K562 (cell line): ENCODE data around the gene RHBDD1. TPM values are rescaled to one million over a fixed set of nuclear protein-coding genes. Genes with fewer than 3 reads are reported as not detected.

Source experiments
- ATAC-seq: fragments of 200-7000 bp; cut with Tn5 transposase; 3 replicates; pipeline ENCODE4 v1.9.1; 2020; ENCODE audit warnings: moderate library complexity
- BruUV-seq: library from RNA; stranded (reverse); fragments of 400-500 nt; replicated peaks from 2 replicates; lab custom pipeline; 2021; lab: Mats Ljungman, UMichigan
- CTCF ChIA-PET: fragments of 300-600 bp; formaldehyde crosslinking; extraction: SDS; loops from one replicate; lab custom pipeline; 2021; ENCODE audit warnings: low intra/inter-chr PET ratio; lab: Yijun Ruan, JAX
- POLR2A ChIA-PET: fragments of 300-600, 350-650 bp; sonication (Branson Sonifier 250); formaldehyde crosslinking; extraction: SDS; loops from one replicate; lab custom pipeline; 2021; ENCODE audit warnings: antibody characterized with exemption, inconsistent platforms; lab: Yijun Ruan, JAX
- DNase-seq, 4 experiments: peaks; one replicate each; pipeline versions ENCODE4 v3.0.0 to v3.0.0-alpha.2; 2011 to 2018; ENCODE audit warnings: low spot score in 3 of 4, mixed read lengths in 3 of 4; ENCODE audit errors: extremely low read depth in 1 of 4
- FAIRE-seq: peaks from 2 replicates; lab custom pipeline; 2011; peaks lifted over from hg19 to GRCh38; lab: Jason Lieb, UNC
- H2AFZ ChIP-seq: 2 replicates; pipeline ENCODE4 v1.6.0; 2011; ENCODE audit warnings: low read depth, low read length, control low read depth, inconsistent platforms
- H3K27ac ChIP-seq: fragments of 200-600 bp; 3 replicates; pipeline ENCODE4 v1.8.0; 2011; ENCODE audit warnings: low read depth, mild to moderate bottlenecking, control low read depth, inconsistent platforms, low read length, moderate library complexity, mixed read lengths; ENCODE audit errors: extremely low read depth
- H3K27me3 ChIP-seq, 2 experiments: fragments of 300-600 bp in 1 of 2; 2 replicates in 1 of 2; 3 replicates in 1 of 2; pipeline versions ENCODE4 v1.6.0 to v1.8.0; 2011; ENCODE audit warnings: inconsistent platforms in 2 of 2, low read length in 2 of 2, mild to moderate bottlenecking in 1 of 2, mixed read lengths in 1 of 2, moderate library complexity in 1 of 2; ENCODE audit not compliant: control insufficient read depth in 2 of 2, insufficient read depth in 2 of 2
- H3K36me3 ChIP-seq: fragments of 300-600 bp; 3 replicates; pipeline ENCODE4 v1.8.0; 2011; ENCODE audit warnings: mild to moderate bottlenecking, low read length, inconsistent platforms; ENCODE audit not compliant: control insufficient read depth, insufficient read depth
- H3K4me1 ChIP-seq, 2 experiments: fragments of 200-600 bp in 1 of 2; replicated peaks in 1 of 2; 2 replicates in 1 of 2; 3 replicates in 1 of 2; pipeline versions ENCODE4 v1.5.1 to v1.8.0; 2011; ENCODE audit warnings: inconsistent platforms in 2 of 2, low read length in 2 of 2, mild to moderate bottlenecking in 1 of 2, mixed read lengths in 1 of 2, moderate library complexity in 1 of 2; ENCODE audit not compliant: control insufficient read depth in 2 of 2, insufficient read depth in 2 of 2
- H3K4me2 ChIP-seq: 2 replicates; pipeline ENCODE4 v1.6.1; 2011; ENCODE audit warnings: low read length, control low read depth, inconsistent platforms, mixed read lengths; ENCODE audit not compliant: insufficient read depth
- H3K4me3 ChIP-seq: fragments of 200-600 bp; sonication (generic), shearing (Covaris generic); 2 replicates; pipeline ENCODE4 v1.5.1; 2016; ENCODE audit warnings: control low read depth, inconsistent platforms
- H3K79me2 ChIP-seq: fragments of 200-600 bp; 3 replicates; pipeline ENCODE4 v1.8.0; 2011; ENCODE audit warnings: low read length, inconsistent platforms; ENCODE audit not compliant: control insufficient read depth, insufficient read depth
- H3K9ac ChIP-seq, 2 experiments: 2 replicates each; pipeline versions ENCODE4 v1.6.0 to v1.6.1; 2011; ENCODE audit warnings: low read depth in 2 of 2, low read length in 2 of 2, control low read depth in 1 of 2, inconsistent platforms in 1 of 2, mild to moderate bottlenecking in 1 of 2, mixed read lengths in 1 of 2; ENCODE audit not compliant: insufficient read depth in 1 of 2
- H3K9me1 ChIP-seq: one replicate; pipeline ENCODE4 v1.6.0; 2011; ENCODE audit warnings: inconsistent platforms, mild to moderate bottlenecking, low read length, moderate library complexity; ENCODE audit not compliant: control insufficient read depth, insufficient read depth
- H3K9me3 ChIP-seq: replicated peaks from 2 replicates; pipeline ENCODE4 v1.5.1; 2011; ENCODE audit warnings: low read depth, low read length, inconsistent platforms; ENCODE audit not compliant: control insufficient read depth, insufficient read depth
- H4K20me1 ChIP-seq: replicated peaks from 2 replicates; pipeline ENCODE4 v1.6.1; 2011; ENCODE audit warnings: low read length, inconsistent platforms, mixed read lengths; ENCODE audit not compliant: control insufficient read depth, insufficient read depth
- HCFC1 ChIP-seq: IDR thresholded peaks from 2 replicates; pipeline ENCODE4 v1.6.1; 2012; ENCODE audit warnings: low read depth, low read length, improper control_type of control experiment
- HNRNPUL1 ChIP-seq: fragments of 200-400 bp; formaldehyde crosslinking; IDR thresholded peaks from 2 replicates; pipeline ENCODE4 v1.6.1; 2017; ENCODE audit warnings: low read length
- PRMT5 ChIP-seq: sonication (generic); formaldehyde crosslinking; IDR thresholded peaks from 2 replicates; pipeline ENCODE4 v1.5.0; 2020; ENCODE audit warnings: missing genetic modification reagents
- WGBS: fragments of 100-300 bp; shearing (Covaris generic); methylation state at CpG from one replicate; pipeline ENCODE4 v1.1.6; 2016; ENCODE audit warnings: low coverage, mixed read lengths; ENCODE audit not compliant: insufficient coverage; ENCODE audit errors: missing lambda C conversion rate; 5-methylcytosine and 5-hydroxymethylcytosine counted together
- in situ Hi-C: fragments of 300-500 bp; cut with MboI; formaldehyde crosslinking; loops from 4 replicates; pipeline ENCODE4 v1.15.0; 2018; ENCODE audit warnings: inconsistent platforms, mixed read lengths
- intact Hi-C: fragments of 100-400 bp; cut with micrococcal nuclease; formaldehyde crosslinking; loops from 2 replicates; pipeline ENCODE4 v1.14.2; 2022
- polyA plus RNA-seq, 8 experiments: library from polyadenylated mRNA; depleted of rRNA in 4 of 8; stranded (reverse) in 5 of 8; unstranded in 3 of 8; fragments of >200 nt; fragmentation: Nextera tagmentation in 2 of 8; fragmentation: Illumina TruSeq in 1 of 8; extraction: Ambion mirVana in 2 of 8; extraction: Trizol in 1 of 8; gene quantifications; 2 replicates each; pipeline versions ENCODE4 v1.2.1 to v1.2.3, GENCODE V29; 2011 to 2014; ENCODE audit warnings: inconsistent platforms in 1 of 8, missing spikeins in 1 of 8
- total RNA-seq, 7 experiments: library from RNA; depleted of rRNA in 6 of 7; stranded (reverse); fragments of >200 nt in 6 of 7; fragmentation: Illumina TruSeq in 2 of 7; extraction: Trizol in 2 of 7; gene quantifications; 2 replicates each; pipeline versions ENCODE4 v1.2.1 to v1.2.3, GENCODE V29; 2011 to 2021; ENCODE audit warnings: low replicate concordance in 1 of 7
- TF ChIP-seq, protein P1 (sequence below), 2 experiments: fragments of 450-650 bp; formaldehyde crosslinking in 1 of 2; IDR thresholded peaks; 2 replicates each; pipeline versions ENCODE4 v1.4.0 to v1.6.1; 2014 to 2020; ENCODE audit warnings: mild to moderate bottlenecking in 2 of 2, borderline replicate concordance in 1 of 2, low read depth in 1 of 2

RHBDD1 gene
- total and polyA plus RNA-seq, 9 of the 15 experiments (the other 6 are each of a cell fraction or from before 2014, with no cell fraction given), result 4.8 to 34.8 (median 15.6) TPM

DNA sequence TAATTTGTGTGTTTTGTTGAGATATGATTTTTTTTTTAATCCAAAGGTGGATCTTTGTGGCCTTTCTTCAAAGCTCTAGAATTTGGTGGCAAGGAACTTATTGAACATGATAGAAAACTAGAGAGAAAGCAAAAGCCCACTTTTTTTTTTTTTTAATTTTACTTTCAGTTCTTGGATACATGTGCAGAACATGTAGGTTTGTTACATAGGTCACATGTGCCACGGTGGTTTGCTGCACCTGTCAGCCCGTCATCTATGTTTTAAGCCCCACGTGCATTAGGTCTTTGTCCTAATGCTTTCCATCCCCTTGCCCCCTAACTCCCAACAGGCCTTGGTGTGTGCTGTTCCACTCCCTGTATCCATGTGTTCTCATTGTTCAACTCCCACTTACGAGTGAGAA, 135.9 kb downstream of the RHBDD1 start:
- TF ChIP-seq, protein P1, sequence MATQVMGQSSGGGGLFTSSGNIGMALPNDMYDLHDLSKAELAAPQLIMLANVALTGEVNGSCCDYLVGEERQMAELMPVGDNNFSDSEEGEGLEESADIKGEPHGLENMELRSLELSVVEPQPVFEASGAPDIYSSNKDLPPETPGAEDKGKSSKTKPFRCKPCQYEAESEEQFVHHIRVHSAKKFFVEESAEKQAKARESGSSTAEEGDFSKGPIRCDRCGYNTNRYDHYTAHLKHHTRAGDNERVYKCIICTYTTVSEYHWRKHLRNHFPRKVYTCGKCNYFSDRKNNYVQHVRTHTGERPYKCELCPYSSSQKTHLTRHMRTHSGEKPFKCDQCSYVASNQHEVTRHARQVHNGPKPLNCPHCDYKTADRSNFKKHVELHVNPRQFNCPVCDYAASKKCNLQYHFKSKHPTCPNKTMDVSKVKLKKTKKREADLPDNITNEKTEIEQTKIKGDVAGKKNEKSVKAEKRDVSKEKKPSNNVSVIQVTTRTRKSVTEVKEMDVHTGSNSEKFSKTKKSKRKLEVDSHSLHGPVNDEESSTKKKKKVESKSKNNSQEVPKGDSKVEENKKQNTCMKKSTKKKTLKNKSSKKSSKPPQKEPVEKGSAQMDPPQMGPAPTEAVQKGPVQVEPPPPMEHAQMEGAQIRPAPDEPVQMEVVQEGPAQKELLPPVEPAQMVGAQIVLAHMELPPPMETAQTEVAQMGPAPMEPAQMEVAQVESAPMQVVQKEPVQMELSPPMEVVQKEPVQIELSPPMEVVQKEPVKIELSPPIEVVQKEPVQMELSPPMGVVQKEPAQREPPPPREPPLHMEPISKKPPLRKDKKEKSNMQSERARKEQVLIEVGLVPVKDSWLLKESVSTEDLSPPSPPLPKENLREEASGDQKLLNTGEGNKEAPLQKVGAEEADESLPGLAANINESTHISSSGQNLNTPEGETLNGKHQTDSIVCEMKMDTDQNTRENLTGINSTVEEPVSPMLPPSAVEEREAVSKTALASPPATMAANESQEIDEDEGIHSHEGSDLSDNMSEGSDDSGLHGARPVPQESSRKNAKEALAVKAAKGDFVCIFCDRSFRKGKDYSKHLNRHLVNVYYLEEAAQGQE (IDR thresholded peaks at IDR 0.05; ENCODE audit: borderline replicate concordance), result no peak
- TF ChIP-seq, protein P1 (CRISPR knock-in tag; IDR thresholded peaks at IDR 0.05; ENCODE audit: low read depth), result no peak
- TF ChIP-seq HCFC1, result no peak
- TF ChIP-seq PRMT5, result no peak
- TF ChIP-seq HNRNPUL1, result no peak
- H3K4me1 ChIP-seq, result peaks cover 0 to 5% of the 10 kb centered on the region in 2 experiments; a peak in 2 of 5 replicates
- no peak overlapping the region for H3K4me2 ChIP-seq
- H3K9ac ChIP-seq, result no peak overlapping the region
- BruUV-seq, result no TSS peak
- CTCF ChIA-PET, result no interaction called here
- POLR2A ChIA-PET, result no interaction called here
- H3K9me1 ChIP-seq, result no peaks in the 10 kb centered on the region
- H4K20me1 ChIP-seq, result no peaks in the 10 kb centered on the region
- no peak overlapping the region for H3K27ac ChIP-seq
- FAIRE-seq (no peak), DNase-seq (no peak), ATAC-seq (no peak)
- H3K79me2 ChIP-seq, result no peaks in the 10 kb centered on the region
- no peaks in the 10 kb centered on the region for H3K27me3 ChIP-seq
- H3K9me3 ChIP-seq, result no peaks in the 10 kb centered on the region
- no peak overlapping the region for H3K4me3 ChIP-seq
- intact Hi-C loops, result no loop called here
- no peak overlapping the region for H2AFZ ChIP-seq
- H3K36me3 ChIP-seq, result no peaks in the 10 kb centered on the region
- WGBS, result 56% methylated on average over 3 of the region's 4 CpGs
- in situ Hi-C loops, result no loop called here
